OCI-M2 (cell line): ENCODE results near the gene UAP1L1.
A peak's percentile ranks its signal among the peaks of the same experiment; 100 is the strongest.

Source experiments
- DNase-seq: peaks from one replicate; lab custom pipeline; 2025; ENCODE audit not compliant: unreplicated experiment; lab: John Stamatoyannopoulos, UW

Gene UAP1L1

GRCh38 chr9:137071282-137071681 lies 6.0 kb upstream of the UAP1L1 start:
- no peak for DNase-seq

GRCh38 chr9:137073992-137074399 lies 3.3 kb upstream of the UAP1L1 start:
- no peak for DNase-seq

GRCh38 chr9:137074657-137075274 lies 2.6 kb upstream of the UAP1L1 start:
- no peak for DNase-seq

GRCh38 chr9:137075275-137075775 lies 2.0 kb upstream of the UAP1L1 start:
- no peak for DNase-seq

GRCh38 chr9:137076636-137077009 lies 694 bp upstream of the UAP1L1 start:
- no peak for DNase-seq

GRCh38 chr9:137077758-137078693 lies 709 bp downstream of the UAP1L1 start:
- DNase-seq = no peak

- no peak for DNase-seq
Measured at GRCh38 chr9:137078701-137079400, 1.5 kb downstream of the UAP1L1 start.

GRCh38 chr9:137079401-137079787 lies 2.1 kb downstream of the UAP1L1 start:
- no peak for DNase-seq

- no peak for DNase-seq
Measured at GRCh38 chr9:137080260-137081122, 3.2 kb downstream of the UAP1L1 start.

- DNase-seq = no peak
Measured at GRCh38 chr9:137082222-137082924, 5.1 kb downstream of the UAP1L1 start.

GRCh38 chr9:137082925-137083290 lies 5.6 kb downstream of the UAP1L1 start:
- DNase-seq = no peak

- no peak for DNase-seq
Measured at GRCh38 chr9:137083394-137084004, 6.2 kb downstream of the UAP1L1 start.

- DNase-seq = no peak
Measured at GRCh38 chr9:137084526-137084925, 7.2 kb downstream of the UAP1L1 start.

GRCh38 chr9:137085920-137086530 lies 8.7 kb downstream of the UAP1L1 start:
- DNase-seq = no peak

- DNase-seq = peak; percentile 78
Measured at GRCh38 chr9:137086531-137087408, 9.5 kb downstream of the UAP1L1 start, which contains the start of gene MAN1B1. Gene MAN1B1, plus strand, starts transcription at chr9:137086985. Its CDS starts 15 bp downstream, at chr9:137087000.

GRCh38 chr9:137087409-137087925 lies 10.2 kb downstream of the UAP1L1 start:
- DNase-seq = no peak

- DNase-seq = no peak
Measured at GRCh38 chr9:137088121-137088520, 10.8 kb downstream of the UAP1L1 start.
